ENCODE measurements around the gene ATG13.

DNA sequence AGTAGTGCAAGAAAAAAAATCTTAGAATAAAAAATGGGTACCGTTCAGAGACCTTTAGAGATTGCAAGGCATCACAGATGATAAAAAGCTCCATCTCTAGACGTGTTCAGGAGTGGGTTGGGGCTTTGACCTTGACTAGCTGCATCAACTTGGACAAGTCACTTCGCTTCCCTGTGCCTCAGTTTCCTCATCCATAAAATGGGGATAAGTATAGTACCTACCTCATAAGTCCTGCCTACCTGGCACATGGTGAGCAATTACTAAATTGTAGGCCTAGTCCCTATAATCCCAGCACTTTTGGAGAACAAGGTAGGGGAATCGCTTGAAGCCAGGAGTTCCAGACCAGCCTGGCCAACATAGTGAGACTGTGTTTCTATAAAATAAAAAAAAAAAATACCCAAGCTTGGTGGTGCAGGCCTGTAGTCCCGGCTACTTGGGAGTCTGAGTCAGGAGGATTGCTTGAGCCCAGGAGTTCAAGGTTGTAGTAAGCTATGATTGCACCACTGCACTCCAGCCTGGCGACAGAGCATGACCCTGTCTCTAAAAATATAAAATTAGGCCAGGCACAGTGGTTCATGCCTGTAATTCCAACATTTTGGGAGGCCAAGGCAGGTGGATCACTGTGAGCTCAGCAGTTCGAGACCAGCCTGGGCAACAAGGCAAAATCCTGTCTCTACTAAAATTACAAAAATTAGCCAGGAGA is 95.7 kb downstream of the ATG13 start:
- TF ChIP-seq POLR2AphosphoS5 (IDR thresholded peaks at IDR 0.05; ENCODE audit: low read depth, low read length) (no peak), REST (IDR thresholded peaks at IDR 0.05; ENCODE audit: low read depth, low read length) (no peak), EZH2phosphoT487 (IDR thresholded peaks at IDR 0.05; ENCODE audit: borderline replicate concordance, low read depth) (no peak), CTCF (IDR thresholded peaks at IDR 0.05) (no peak), SMC3 (IDR thresholded peaks at IDR 0.05; ENCODE audit: low read depth, low read length) (no peak), MXI1 (IDR thresholded peaks at IDR 0.05; ENCODE audit: low read depth, low read length) (no peak), GABPA (IDR thresholded peaks at IDR 0.05; ENCODE audit: low read depth) (no peak)
- TF ChIP-seq, protein P1, sequence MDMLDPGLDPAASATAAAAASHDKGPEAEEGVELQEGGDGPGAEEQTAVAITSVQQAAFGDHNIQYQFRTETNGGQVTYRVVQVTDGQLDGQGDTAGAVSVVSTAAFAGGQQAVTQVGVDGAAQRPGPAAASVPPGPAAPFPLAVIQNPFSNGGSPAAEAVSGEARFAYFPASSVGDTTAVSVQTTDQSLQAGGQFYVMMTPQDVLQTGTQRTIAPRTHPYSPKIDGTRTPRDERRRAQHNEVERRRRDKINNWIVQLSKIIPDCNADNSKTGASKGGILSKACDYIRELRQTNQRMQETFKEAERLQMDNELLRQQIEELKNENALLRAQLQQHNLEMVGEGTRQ (IDR thresholded peaks at IDR 0.05; ENCODE audit: borderline replicate concordance, low read depth, low read length) = no peak

All from SK-N-SH (cell line).